SIG-M5 (cell line): ENCODE data around the gene FAM240A.

ENCODE experiments used
- DNase-seq: peaks from one replicate; lab custom pipeline; 2025; lab: John Stamatoyannopoulos, UW

FAM240A gene

DNA sequence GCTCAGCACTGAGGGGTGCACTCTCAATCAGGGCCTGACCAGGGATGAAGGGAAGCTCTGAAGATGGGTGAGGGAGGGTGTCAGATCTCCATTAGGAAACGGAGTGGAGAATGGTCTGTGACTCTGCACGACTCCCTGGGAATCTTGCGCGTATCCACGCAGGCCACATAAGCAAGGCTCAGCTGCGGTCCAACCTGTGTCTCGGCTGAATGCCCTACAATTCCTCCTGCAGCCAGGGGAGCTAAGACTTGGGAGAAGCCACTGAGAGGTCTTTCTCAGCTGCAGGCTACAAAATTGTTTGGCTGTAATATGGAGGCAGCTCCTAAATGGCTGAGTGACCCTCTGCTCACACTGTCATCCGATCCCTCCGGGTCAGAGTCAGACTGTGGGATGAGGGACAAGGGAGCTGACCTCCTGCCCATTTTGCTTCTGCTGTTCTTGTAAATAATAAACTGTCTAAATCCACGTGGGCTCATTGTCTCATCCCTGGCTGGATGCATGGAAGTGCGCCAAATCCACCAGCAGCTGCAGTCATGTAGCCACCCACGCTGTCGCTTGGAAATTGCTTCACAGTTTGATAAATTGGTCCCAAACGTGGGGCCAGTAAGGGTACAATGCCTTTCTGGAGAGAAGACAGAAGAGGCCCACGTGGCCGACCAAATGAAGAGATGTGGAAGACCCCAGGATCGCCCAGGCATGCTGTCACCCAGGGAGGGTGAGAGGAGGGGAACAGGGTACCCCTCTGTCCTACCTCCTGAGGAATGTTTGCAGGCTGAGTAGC is 50.6 kb downstream of the FAM240A start:
- DNase-seq, result no peak

DNA sequence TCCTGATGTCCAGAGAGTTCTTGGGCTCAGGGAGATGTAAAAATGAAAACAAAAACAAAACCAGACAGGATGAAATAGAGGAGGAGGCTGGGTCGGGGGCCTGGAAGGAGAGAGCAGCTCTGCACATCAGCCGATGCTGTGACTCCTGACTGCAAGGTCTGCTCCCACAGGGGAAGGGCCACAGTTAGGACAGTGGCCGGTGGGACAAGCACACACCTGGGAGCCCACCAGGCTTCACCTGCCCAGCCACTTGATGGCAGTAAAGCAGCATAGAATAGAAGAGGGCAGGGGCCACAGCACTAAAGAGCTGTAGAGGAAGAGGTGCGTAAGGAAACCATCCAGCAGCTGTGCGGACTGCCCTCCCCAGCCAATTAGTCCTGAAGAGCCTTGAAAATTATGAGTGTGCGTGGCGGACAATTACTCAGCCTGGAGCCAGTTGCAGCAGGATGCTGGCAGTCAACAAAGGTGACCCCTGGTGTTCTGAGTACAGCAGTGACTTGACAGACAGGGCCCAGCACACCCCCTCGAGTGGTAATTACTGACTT is 51.3 kb downstream of the FAM240A start:
- DNase-seq, result no peak

DNA sequence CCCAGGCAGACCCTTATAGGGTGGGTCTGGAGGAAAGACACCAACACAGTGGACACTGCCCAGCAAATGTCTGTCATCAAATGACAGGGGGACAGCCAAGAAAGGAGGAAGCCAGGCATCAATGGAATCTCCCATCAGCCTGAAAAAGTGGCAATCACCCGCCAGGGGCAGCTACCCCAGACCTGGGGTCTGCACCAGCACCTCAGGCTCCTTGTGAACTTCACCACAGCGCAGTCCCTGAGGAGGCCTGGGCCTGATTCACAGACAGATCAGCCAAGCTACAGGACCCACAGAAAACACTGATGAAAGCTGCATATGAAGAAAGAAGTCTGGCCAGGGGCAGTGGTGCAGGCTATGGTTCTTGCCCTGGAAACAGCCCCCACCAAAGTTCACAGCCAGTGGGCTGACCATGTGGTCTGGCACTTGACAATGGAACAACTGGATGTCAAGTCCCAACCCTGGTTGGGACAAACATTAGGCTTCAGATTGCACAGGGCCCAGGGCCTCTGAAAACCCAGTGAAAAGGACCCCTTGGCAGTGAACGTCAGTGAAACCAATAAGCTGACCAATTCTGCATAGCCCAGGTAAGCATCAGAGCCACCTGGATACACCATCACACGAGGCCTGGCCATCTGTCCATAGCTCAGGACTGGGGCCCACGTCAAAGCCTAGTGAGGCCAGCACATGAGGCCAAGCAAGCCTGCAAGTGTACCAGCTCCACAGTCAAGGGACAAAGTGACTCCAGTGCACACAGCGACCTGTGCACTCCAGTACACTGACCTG is 52.1 kb downstream of the FAM240A start:
- DNase-seq, result no peak

DNA sequence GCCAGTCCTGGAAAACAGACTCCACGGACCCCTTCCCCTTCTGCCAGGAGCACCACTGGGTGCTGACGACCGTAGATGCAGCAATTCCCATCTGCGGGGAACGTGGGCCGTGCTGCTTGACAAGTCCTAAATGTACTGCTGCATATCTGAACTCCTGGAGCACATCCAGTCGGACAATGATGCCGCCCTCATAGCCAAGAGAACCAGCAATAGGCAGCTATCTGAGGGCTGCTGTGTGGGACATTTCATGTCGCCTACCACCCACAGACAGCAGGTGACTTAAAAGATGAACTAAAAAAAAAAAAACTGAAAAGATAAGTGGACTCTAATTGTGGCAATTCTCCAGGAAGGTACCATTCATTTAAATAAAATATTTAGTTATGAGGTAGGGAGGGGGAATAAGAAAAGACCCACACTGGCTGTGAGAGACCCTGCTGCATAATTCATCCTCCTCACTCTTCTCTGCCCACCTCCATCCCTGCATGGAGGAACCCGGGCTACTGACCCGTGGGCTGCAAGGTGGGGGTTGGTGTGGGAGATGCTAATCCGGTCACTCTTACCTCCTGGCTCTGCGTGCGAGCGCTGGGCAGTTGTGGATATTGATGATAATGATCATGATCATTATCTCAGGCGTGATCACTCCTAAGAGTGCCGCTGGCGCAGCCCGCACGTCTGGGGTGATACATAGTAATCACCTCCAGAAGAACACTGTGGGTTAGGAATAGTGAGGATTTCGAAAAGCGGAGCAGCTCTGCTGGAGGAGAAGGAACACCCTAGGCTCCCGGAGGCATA is 52.8 kb downstream of the FAM240A start:
- no peak for DNase-seq

DNA sequence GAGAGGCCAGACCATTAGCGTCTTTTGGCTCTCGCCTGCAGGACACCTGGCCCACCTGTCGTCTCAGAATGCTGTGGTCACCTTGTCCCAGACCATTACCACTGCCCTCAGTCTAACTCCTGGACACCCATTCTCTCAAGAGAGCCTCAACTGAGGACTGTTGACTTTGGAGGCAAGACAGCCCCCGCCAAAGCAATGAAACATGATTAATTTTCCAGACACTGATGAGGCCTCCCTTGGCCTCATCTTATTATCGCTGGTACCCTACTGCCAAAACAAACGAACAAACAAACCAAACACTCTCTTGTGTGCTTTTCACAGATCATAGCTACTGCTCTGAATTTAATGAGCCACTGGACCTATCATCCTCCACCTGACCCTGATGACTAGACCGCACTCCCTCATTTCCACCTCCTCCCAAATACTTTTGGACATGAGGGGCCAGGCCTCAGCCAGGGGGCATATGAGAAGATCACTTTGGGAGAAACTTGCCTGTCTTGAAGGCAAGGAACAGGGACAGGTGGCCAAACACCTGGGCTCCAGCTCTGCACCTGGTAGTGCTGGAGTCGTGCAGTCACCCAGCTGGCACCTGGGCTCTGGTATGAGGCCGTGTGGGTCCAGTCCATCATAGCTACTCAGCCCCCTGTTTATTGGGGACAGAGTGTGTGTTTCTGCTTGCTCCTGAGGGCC is 53.6 kb downstream of the FAM240A start:
- DNase-seq, result no peak

DNA sequence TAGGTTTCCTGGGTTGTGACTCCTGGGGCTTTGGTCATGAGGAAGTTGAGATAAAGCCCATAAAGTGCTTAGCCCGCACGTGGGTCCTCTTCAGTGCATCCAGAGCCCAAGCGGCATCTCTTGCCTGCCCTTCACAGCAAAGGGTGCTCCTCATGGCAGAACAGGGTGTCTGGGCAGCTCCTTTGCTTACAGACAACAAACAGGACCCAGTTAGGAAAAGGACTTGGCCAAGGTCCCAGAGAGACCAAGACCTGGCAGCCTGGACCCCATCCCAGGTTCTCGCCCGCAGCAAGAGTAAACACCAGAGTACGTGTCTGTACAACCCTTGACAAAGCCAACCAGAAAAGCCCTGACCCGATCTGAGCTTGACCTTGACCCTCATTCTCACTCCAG is 54.1 kb downstream of the FAM240A start:
- no peak for DNase-seq

DNA sequence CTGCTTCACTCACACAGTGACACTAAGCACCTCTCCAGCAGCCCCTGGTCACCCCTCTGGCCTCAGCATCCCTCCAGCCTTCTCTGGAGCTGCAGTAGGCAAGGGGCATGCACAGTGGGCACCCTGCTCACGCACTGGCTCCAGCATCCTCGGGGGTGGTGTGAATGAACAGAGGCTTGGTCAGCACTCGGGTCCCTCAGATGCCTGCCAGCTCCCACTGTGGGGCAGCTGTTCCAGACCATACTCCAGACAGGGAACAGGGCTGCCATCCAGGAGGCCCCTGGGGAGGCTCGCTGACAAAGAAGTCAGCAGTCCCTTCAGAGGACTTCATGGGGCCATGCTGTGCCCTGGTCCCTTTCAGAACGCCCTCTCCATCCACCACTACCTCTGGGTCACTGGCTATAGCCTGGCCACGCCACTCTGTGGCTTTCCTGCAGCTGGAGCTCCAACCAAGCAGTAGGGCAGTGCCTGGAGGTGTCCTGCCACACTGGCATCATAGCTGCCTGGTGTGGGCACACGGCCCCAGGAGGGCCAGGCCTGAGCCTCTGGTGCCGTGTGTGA is 54.8 kb downstream of the FAM240A start:
- DNase-seq, result no peak

DNA sequence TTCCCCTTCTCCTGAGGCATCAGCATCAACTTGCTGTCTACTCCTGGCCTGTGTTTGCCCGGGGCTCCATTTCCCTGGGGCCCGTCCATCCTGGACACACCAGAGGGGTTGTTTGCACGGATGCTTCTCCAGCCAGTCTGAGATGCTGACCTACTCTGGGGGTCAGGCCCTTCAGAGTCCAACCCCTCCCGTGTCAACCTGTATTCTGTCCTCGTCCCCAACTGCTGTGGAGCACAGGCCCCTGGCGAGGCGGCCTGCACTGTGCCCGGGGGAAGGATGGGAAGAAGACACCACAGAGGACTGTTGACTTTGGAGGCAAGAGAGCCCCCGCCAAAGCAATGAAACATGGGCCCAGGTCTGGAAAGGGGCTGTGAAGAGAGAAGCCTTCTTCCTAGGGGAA is 55.3 kb downstream of the FAM240A start:
- DNase-seq, result no peak

DNA sequence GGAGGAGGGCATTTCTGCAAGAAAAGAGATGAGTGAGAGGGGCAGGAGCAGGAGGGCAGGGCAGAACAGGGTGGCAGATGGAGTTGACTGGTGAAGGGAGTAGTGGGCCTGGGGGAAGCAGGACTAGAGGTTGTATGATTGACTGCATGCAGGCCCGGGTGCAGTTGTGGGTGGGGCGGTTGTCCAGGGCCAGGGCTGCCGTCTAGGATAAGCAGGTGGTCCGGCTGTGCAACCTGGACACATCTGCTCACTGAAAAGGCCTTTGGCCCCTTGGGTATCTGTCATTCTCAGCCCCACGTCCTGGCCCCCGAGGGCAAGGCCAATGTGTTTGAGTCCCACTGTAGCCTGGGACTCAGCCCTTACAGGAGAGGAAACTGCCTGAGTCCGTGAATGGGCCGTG is 55.8 kb downstream of the FAM240A start:
- no peak for DNase-seq

DNA sequence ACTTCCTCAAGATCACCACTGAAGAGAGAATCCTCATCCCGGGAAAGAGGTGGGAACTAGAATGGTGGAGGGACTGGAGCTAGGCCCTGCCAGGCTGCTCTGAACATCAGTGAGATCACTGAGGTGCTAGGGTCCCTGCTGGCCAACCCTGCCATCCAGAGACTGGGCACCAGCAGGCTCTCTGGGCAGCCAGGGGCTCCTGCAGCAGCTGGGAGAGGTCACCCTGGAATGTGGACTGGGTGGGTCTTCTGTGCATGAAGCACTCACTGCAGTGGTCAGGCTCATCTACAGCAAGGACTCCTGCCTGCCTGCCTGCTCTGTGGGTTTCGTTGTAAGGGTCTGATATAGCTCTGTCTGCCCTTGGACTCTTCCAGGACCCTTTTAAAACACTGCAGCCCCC is 56.3 kb downstream of the FAM240A start:
- no peak for DNase-seq

DNA sequence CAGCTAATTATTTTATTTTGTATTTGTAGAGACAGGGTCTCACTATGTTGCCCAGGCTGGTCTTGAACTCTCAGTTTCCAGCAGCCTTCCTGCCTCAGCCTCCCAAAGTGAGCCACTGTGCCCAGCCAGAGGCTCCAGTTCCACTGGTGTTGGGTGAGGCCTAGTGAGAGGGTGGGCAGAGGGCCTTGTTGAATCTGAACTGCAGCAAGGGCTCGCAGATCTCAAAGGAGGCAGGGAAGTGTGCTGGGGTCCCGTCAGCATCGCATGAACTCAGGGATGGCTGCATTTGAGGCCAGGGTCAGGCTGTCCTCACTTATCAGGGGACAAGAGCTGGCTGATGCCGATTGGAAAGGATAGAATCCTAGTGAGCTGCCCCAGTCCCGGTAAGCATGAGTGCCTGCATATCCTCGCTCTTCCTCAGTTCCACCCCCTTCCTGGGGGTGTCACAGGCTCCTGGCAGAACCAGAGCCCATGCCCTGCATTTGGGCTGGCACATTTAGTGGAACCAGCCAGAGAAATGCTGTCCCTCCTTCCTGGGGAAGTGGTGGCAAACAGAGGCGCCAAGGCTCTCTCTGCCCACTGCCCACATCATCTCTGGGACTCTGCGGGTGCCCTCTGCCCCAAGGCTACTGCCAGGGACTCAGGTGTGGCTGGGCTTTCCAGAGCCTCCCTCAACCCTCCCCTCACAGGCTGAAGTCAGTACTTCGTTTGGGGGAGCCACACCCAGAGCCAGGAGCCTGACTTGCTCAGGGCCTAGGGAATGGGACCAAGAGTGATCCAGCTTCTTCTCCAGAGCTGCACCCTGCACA is 57.1 kb downstream of the FAM240A start:
- DNase-seq, result no peak

DNA sequence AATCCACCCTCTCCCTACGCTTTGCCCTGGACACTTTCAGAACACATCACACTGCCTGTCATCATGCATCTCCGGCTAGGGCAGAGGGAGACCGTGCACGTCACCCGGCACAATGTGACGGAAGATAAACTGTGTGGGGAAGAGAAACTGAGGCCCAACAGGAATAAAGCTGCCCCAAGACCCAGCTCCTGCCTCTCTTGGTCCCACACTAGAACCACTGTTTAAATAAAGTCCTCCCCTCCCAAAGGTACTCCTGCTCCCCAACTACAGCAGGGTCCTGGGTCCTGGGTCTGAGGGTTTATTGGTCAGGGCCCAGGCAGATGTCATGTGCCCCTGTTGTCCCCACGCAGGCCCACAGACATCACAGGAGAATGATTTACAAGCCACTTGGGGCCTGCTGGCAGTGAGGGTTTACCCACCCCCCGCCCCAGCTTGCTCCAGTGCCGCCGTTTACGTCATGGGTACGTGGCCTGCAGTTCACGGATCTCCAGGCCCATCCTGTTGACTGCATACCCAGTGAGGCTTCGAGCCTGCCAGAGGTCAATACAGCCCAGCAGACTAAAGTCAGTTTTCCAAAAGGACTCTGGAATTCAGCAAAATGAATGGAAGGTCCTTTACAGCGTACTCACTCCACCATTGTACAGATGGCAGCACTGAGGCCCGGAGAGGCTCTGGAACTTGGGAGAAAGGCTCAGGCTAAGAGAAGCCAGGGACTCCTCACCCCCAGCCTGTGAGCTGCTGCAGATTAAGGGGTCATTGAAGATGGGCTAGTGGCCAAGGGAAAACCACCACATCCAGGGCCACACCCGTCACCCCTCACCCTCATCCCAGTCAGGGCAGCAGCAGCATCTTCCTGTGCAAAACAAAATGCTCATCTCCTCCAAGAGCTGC is 57.9 kb downstream of the FAM240A start:
- no peak for DNase-seq

DNA sequence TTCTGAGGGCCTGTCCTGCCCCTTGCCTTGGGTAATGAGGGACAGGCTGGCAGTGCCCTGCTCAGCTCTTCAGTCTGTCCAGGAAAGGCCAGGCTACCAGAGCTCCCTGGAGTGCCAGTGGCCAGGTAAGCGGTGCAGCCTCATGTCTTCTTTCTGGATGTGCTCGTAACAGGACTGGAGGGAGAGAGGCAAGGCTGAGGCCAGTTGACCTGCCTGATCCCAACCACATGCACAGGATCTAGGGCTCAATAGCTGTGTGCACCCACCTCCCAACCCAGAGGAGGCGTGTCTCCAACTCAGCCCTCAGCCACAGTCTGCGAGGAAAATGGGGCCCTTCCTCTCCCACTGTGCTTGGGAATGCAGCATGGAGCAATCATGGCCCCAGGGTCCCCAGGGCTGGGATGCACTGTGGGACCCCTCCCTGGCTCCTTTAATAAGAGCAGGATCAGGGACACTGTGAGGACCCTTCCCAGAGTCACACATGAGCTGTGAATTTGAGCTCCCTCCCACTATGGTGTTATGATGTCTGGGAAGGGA is 58.6 kb downstream of the FAM240A start:
- no peak for DNase-seq

DNA sequence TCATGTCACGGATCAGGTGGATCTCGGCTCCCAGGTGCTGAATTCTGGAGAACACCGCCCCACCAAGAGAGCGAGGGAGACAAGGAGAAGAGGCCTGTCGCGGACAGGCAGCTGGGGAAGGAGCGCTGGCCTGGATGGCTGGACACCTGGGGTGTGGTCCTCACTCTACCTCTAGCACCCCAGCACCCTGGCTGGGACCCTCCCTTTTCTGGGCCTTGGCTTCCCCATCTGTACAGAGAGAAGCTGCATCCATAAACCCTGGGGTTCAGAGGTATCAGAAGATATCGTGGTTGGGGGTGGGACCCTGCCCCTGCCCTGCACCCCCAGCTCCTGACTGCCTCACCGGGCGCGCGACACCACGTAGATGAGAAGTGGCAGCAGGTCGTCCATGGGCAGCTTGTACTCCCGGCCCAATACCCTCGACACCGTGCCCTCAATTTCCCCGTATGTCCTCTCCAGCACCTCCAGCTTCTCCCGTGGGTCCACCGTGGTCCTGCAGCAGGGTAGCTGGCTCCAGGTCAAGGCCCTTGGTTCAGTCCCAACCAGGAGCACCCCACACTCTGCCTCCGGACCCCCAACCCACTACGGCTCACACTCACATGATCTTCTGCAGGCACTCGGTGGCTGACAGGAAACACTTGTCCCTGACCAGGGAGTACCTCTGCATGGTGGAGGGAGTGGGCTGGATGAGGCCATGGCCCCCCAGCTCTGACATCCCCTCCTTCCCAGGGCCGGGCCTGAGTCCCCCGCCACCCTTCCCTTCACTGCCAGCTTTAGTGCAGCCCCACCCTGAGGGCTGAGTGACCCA is 59.4 kb downstream of the FAM240A start:
- DNase-seq, result no peak

DNA sequence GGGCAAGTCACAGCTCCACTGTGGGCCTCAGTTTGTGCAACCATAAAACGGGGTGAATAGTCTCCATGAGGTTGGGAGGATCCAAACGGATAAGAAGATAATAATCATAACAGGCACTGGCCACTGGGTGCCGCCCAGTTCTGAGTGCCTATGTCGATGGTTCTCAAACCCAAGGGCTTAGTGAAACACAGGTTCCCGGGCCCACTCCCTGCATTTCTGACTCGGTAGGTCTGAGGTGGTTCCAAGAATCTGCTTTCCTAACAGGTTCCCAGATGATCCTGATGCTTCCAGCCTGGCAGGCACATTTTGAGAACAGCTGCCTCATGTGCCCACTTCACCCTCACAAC is 60.0 kb downstream of the FAM240A start:
- no peak for DNase-seq

DNA sequence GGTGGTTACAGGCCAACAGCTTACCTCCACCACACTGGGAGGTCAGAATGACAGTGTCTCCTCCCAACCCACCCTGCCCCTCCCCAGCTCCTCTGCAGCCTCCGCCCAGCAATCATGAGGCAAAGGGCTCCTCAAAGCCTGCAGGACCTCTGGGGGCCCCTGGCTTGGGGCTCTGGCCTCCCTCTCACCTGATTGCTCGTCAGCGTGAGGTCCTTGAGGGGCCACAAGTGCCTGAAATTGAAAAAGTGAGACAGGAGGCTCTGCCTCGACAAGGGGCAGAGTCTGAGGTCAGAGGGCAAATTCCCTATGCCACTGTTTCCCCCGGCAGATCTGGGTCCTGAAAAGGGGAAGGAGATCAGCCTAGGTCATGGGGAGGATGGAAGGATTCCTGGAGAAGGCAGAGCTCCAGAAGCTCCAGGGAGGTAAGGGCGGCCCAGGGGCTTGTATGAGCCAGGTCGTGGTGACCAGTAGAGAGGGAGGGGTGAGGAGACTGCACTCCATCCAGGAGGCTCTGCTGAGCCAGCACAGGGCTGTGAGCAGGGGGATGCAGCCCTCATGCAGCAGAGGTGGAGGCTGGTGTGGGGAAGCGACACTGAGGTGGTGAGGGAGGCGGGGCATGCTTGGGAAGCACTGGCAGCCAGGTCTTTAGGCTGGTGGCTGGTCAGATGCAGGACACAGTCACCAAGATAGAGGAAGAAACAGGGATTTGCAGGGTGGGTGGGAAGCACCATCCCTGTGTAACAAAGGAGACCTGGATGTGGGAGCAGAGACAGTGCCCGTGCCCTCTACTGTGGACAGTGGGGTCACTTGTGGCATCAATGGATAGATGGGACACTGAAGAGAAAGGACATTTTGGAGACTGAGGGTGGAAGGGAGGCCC is 61.1 kb downstream of the FAM240A start:
- DNase-seq, result no peak

DNA sequence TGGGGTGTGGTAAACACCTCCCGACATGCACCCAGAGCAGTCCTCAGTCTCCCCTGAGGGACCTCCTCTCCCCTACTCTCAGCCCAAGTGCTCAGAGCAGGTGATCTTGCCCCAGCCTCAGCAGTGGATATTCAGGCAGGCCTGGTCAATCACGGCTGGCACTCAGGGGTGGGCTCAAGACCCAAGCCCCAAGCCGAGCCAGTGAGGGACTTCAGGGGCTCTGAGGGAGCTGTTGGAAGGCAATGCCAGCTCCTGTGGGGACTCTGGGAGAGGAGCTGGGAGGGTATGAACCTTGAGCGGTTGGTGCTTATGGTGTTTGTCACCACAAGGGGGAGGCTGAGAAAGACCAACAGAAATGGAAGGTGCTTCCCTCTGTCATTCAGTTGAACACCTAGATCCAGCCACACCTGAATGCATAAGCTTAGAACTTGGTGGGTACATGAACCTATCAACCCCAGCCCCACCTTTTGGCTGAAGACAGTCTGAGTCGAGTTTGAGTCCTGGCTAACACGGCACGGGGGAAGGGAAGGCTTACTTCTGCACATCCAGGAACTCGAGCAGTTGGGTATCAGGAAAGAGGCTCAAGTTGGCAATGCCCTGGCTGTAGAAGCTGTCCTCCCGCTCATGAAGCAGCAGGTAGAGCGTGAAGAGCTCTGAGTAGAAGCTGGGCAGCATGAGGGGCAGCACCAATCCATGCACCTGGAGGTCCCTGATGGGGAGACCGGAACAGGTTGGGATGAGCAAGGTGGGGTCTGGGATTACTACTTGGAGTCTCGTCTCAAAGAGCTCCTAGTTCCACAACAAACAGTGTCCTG is 61.9 kb downstream of the FAM240A start:
- no peak for DNase-seq
